HEK293 (cell line): ENCODE data around the gene MCRIP2.

Experiments
- FEZF1 ChIP-seq: fragments of 450-650 bp; formaldehyde crosslinking; IDR thresholded peaks from 2 replicates; pipeline ENCODE4 v1.5.1; 2016; ENCODE audit warnings: missing biosample characterization, missing genetic modification characterization
- GLI2 ChIP-seq: fragments of 450-650 bp; formaldehyde crosslinking; IDR thresholded peaks from 2 replicates; pipeline ENCODE4; 2017; ENCODE audit warnings: missing biosample characterization, missing genetic modification characterization, low read depth, borderline replicate concordance
- PRDM10 ChIP-seq: fragments of 450-650 bp; formaldehyde crosslinking; IDR thresholded peaks from 2 replicates; pipeline ENCODE4 v1.5.1; 2016; ENCODE audit warnings: missing biosample characterization, missing genetic modification characterization
- RBAK ChIP-seq: fragments of 450-650 bp; formaldehyde crosslinking; IDR thresholded peaks from 2 replicates; pipeline ENCODE4 v1.5.1; 2016; ENCODE audit warnings: missing biosample characterization, missing genetic modification characterization
- SP2 ChIP-seq: fragments of 450-650 bp; formaldehyde crosslinking; IDR thresholded peaks from 2 replicates; pipeline ENCODE4 v1.5.1; 2016; ENCODE audit warnings: missing biosample characterization, missing genetic modification characterization
- ZBTB11 ChIP-seq: fragments of 450-650 bp; formaldehyde crosslinking; conservative IDR thresholded peaks from 2 replicates; pipeline ENCODE4 v1.5.1; 2016; ENCODE audit warnings: low read depth, missing biosample characterization, missing genetic modification characterization
- ZBTB44 ChIP-seq: fragments of 450-650 bp; IDR thresholded peaks from 2 replicates; pipeline ENCODE4 v1.5.1; 2018; ENCODE audit warnings: missing biosample characterization, mild to moderate bottlenecking, missing genetic modification characterization
- ZFP37 ChIP-seq: fragments of 450-650 bp; formaldehyde crosslinking; IDR thresholded peaks from 2 replicates; pipeline ENCODE4 v1.5.1; 2016; ENCODE audit warnings: missing biosample characterization, missing genetic modification characterization
- ZNF114 ChIP-seq: fragments of 450-650 bp; formaldehyde crosslinking; IDR thresholded peaks from 2 replicates; pipeline ENCODE4 v1.5.0; 2017; ENCODE audit warnings: missing biosample characterization, missing genetic modification characterization
- ZNF132 ChIP-seq: fragments of 450-650 bp; formaldehyde crosslinking; IDR thresholded peaks from 2 replicates; pipeline ENCODE4 v1.5.1; 2017; ENCODE audit warnings: missing biosample characterization, missing genetic modification characterization, borderline replicate concordance
- ZNF19 ChIP-seq: fragments of 450-650 bp; formaldehyde crosslinking; IDR thresholded peaks from 2 replicates; pipeline ENCODE4; 2016; ENCODE audit warnings: missing biosample characterization, missing genetic modification characterization, low read depth
- ZNF211 ChIP-seq: fragments of 450-650 bp; formaldehyde crosslinking; IDR thresholded peaks from 2 replicates; pipeline ENCODE4 v1.5.1; 2016; ENCODE audit warnings: low read depth, missing biosample characterization, missing genetic modification characterization
- ZNF24 ChIP-seq: fragments of 450-650 bp; formaldehyde crosslinking; IDR thresholded peaks from 2 replicates; pipeline ENCODE4 v1.5.1; 2016; ENCODE audit warnings: missing biosample characterization, missing genetic modification characterization
- ZNF26 ChIP-seq: fragments of 450-650 bp; formaldehyde crosslinking; IDR thresholded peaks from 2 replicates; pipeline ENCODE4 v1.5.1; 2016; ENCODE audit warnings: missing biosample characterization, missing genetic modification characterization
- ZNF335 ChIP-seq: fragments of 450-650 bp; formaldehyde crosslinking; conservative IDR thresholded peaks from 2 replicates; pipeline ENCODE4 v1.5.1; 2016; ENCODE audit warnings: missing biosample characterization, missing genetic modification characterization
- ZNF354C ChIP-seq: fragments of 450-650 bp; formaldehyde crosslinking; IDR thresholded peaks from 2 replicates; pipeline ENCODE4 v1.5.1; 2016; ENCODE audit warnings: missing biosample characterization, missing genetic modification characterization, low read depth, borderline replicate concordance
- ZNF423 ChIP-seq: fragments of 450-650 bp; formaldehyde crosslinking; IDR thresholded peaks from 2 replicates; pipeline ENCODE4 v1.5.1; 2016; ENCODE audit warnings: missing biosample characterization, missing genetic modification characterization
- ZNF585B ChIP-seq: fragments of 450-650 bp; formaldehyde crosslinking; IDR thresholded peaks from 2 replicates; pipeline ENCODE4 v1.5.1; 2016; ENCODE audit warnings: missing biosample characterization, missing genetic modification characterization
- ZNF664 ChIP-seq: fragments of 450-650 bp; formaldehyde crosslinking; IDR thresholded peaks from 2 replicates; pipeline ENCODE4 v1.5.1; 2016; ENCODE audit warnings: missing biosample characterization, missing genetic modification characterization
- ZNF701 ChIP-seq: fragments of 450-650 bp; formaldehyde crosslinking; IDR thresholded peaks from 2 replicates; pipeline ENCODE4 v1.5.1; 2016; ENCODE audit warnings: missing biosample characterization, missing genetic modification characterization
- ZNF768 ChIP-seq: fragments of 450-650 bp; formaldehyde crosslinking; IDR thresholded peaks from 2 replicates; pipeline ENCODE4 v1.5.1; 2018; ENCODE audit warnings: missing biosample characterization, mild to moderate bottlenecking, missing genetic modification characterization
- TF ChIP-seq, protein P1 (sequence below): fragments of 450-650 bp; formaldehyde crosslinking; IDR thresholded peaks from 2 replicates; pipeline ENCODE4 v1.5.1; 2016; ENCODE audit warnings: missing biosample characterization, missing genetic modification characterization, borderline replicate concordance

MCRIP2 gene

DNA sequence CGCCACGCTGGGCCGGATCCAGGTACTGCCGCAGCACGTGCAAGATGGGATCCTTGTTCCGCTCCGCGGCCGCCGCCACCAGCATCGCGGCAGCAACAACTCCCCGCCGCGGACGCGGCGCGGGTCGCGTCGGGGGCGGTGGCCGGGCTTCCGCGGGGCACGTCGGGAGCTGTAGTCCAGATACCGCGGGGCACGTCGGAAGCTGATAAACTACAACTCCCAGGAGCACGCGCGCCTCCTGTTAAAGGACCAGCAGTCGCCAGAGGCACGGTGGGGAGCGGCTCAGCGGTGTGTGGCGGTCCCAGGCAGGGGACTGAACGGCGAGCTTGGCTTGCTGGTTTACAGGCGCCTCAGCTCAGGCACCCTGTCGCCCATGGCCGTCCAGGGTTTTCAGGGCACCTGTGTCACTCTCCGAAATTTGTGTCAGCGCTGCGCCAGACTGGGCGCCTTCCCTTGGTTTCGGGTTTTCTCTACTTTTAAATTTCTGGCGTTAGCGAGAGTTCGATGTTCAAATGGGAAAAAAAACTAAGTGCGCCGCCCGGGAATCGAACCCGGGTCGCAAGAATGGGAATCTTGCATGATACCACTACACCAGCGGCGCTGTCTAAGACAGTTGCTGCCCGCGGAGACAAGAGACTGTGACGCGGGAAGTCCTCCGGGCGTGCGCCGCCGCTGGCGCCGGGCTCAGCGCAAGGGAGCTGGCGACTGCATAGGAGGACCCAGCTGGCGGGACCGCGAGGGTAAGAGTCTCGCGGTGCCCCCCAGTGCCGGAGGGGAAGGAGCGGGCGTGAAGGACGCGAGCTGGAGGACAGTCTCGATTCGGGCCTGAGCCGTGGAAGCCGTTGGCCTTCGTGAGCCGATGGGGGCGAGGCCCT lies 5.2 kb upstream of the MCRIP2 start, which contains the start of gene METTL26 (continued):
- peak; percentile 79 for TF ChIP-seq ZFP37
- TF ChIP-seq SP2 = peak; percentile 63
- peak; percentile 76 for TF ChIP-seq ZBTB11 (tag by site-specific recombination)
- peak; percentile 2; the same call in 1 of the 2 replicates for TF ChIP-seq ZNF768 (tag by site-specific recombination)
- no peak for TF ChIP-seq ZNF701 (tag by site-specific recombination)
- peak; percentile 98 for TF ChIP-seq ZNF335 (tag by site-specific recombination)
- TF ChIP-seq ZNF19 = no peak
- TF ChIP-seq ZNF423 = no peak
- TF ChIP-seq ZNF664 (tag by site-specific recombination) = no peak
- no peak for TF ChIP-seq ZNF132 (tag by site-specific recombination)
- TF ChIP-seq GLI2 = no peak
- no peak; the same call in 1 of the 2 replicates for TF ChIP-seq ZNF585B (tag by site-specific recombination)
- peak; percentile 46; the same call in 1 of the 2 replicates for TF ChIP-seq ZBTB44 (tag by site-specific recombination)
- no peak for TF ChIP-seq ZNF26 (tag by site-specific recombination)
- no peak for TF ChIP-seq ZNF114
- no peak for TF ChIP-seq RBAK (tag by site-specific recombination)
- TF ChIP-seq, protein P1, sequence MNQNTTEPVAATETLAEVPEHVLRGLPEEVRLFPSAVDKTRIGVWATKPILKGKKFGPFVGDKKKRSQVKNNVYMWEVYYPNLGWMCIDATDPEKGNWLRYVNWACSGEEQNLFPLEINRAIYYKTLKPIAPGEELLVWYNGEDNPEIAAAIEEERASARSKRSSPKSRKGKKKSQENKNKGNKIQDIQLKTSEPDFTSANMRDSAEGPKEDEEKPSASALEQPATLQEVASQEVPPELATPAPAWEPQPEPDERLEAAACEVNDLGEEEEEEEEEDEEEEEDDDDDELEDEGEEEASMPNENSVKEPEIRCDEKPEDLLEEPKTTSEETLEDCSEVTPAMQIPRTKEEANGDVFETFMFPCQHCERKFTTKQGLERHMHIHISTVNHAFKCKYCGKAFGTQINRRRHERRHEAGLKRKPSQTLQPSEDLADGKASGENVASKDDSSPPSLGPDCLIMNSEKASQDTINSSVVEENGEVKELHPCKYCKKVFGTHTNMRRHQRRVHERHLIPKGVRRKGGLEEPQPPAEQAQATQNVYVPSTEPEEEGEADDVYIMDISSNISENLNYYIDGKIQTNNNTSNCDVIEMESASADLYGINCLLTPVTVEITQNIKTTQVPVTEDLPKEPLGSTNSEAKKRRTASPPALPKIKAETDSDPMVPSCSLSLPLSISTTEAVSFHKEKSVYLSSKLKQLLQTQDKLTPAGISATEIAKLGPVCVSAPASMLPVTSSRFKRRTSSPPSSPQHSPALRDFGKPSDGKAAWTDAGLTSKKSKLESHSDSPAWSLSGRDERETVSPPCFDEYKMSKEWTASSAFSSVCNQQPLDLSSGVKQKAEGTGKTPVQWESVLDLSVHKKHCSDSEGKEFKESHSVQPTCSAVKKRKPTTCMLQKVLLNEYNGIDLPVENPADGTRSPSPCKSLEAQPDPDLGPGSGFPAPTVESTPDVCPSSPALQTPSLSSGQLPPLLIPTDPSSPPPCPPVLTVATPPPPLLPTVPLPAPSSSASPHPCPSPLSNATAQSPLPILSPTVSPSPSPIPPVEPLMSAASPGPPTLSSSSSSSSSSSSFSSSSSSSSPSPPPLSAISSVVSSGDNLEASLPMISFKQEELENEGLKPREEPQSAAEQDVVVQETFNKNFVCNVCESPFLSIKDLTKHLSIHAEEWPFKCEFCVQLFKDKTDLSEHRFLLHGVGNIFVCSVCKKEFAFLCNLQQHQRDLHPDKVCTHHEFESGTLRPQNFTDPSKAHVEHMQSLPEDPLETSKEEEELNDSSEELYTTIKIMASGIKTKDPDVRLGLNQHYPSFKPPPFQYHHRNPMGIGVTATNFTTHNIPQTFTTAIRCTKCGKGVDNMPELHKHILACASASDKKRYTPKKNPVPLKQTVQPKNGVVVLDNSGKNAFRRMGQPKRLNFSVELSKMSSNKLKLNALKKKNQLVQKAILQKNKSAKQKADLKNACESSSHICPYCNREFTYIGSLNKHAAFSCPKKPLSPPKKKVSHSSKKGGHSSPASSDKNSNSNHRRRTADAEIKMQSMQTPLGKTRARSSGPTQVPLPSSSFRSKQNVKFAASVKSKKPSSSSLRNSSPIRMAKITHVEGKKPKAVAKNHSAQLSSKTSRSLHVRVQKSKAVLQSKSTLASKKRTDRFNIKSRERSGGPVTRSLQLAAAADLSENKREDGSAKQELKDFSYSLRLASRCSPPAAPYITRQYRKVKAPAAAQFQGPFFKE (tag by site-specific recombination) = peak; percentile 74; the same call in 1 of the 2 replicates
- TF ChIP-seq ZNF211 (tag by site-specific recombination) = no peak
- peak; percentile 69 for TF ChIP-seq PRDM10
- TF ChIP-seq ZNF24 (tag by site-specific recombination) = peak; percentile 93
- no peak for TF ChIP-seq ZNF354C (tag by site-specific recombination)
- TF ChIP-seq FEZF1 (tag by site-specific recombination) = no peak
